ENCODE data around the gene SEMA4C. TPM values are rescaled to one million over a fixed set of nuclear protein-coding genes. Genes with fewer than 3 reads are reported as not detected.

The SEMA4C gene
- polyA plus RNA-seq, 1 donor from 2014 or later = 88.7 TPM

DNA sequence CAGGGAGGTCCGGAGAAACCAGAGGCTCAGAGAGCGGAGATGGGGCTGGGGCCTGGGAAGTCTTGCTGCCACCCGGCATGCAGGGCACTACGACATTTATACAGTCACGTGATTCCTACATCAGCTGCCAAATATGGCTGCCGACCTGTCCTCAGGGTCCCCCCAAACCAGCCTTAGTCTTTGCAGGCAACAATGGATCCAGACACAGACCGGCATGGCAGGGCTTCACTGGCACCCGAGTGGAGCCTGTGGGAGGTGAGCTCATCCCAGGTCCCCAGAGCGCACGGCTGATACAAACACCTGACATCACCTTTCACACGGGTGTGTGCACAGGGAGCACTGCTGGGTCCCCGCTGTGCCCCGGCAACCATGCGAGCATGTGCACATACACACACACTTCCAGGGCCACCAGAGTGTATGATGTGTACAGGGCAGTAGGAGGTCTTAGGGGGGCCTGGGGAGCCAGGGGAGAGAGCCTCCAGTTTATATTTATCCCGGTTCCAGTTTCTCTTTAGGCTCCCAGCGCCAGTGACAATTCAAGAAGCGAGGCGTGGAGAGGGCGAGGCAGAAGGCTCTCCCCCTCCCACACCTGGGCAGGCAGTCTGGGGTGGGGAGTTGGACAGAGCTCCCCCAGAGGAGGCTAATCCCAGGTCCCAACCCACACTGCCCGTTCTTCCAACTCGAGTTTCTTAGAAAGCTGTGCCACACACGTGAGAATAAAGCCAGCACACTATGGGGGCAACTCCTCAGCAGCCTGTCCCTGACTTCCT, 2.7 kb downstream of the SEMA4C start:
- H4K20me1 ChIP-seq (ENCODE audit: insufficient read depth) = peaks cover 16% of the 10 kb centered on the region
- H3K36me3 ChIP-seq (ENCODE audit: insufficient read depth, low read length) = no peaks in the 10 kb centered on the region
- H3K27ac ChIP-seq (ENCODE audit: low read length) = peak overlapping the region; percentile 90
- H2AFZ ChIP-seq (ENCODE audit: low read depth, low read length) = no peak overlapping the region
- no peaks in the 10 kb centered on the region for H3K27me3 ChIP-seq (ENCODE audit: insufficient read depth, low read depth, low read length)
- H3F3A ChIP-seq (ENCODE audit: insufficient read depth, low read length, poor library complexity, severe bottlenecking) = no peaks in the 10 kb centered on the region
- no peak for TF ChIP-seq SMC3 (conservative IDR thresholded peaks at IDR 0.05; ENCODE audit: poor library complexity)
- no peak for TF ChIP-seq EP300 (conservative IDR thresholded peaks at IDR 0.05; ENCODE audit: poor library complexity, severe bottlenecking)
- TF ChIP-seq MXI1 (conservative IDR thresholded peaks at IDR 0.05; ENCODE audit: poor library complexity, severe bottlenecking) = no peak
- TF ChIP-seq RAD21 (conservative IDR thresholded peaks at IDR 0.05) = no peak
- no peak for TF ChIP-seq TAF1 (IDR thresholded peaks at IDR 0.05; ENCODE audit: low read depth)
- no peak for TF ChIP-seq EZH2 (IDR thresholded peaks at IDR 0.05; ENCODE audit: borderline replicate concordance, insufficient read depth, low read length, poor library complexity, severe bottlenecking)
- TF ChIP-seq, protein P1, sequence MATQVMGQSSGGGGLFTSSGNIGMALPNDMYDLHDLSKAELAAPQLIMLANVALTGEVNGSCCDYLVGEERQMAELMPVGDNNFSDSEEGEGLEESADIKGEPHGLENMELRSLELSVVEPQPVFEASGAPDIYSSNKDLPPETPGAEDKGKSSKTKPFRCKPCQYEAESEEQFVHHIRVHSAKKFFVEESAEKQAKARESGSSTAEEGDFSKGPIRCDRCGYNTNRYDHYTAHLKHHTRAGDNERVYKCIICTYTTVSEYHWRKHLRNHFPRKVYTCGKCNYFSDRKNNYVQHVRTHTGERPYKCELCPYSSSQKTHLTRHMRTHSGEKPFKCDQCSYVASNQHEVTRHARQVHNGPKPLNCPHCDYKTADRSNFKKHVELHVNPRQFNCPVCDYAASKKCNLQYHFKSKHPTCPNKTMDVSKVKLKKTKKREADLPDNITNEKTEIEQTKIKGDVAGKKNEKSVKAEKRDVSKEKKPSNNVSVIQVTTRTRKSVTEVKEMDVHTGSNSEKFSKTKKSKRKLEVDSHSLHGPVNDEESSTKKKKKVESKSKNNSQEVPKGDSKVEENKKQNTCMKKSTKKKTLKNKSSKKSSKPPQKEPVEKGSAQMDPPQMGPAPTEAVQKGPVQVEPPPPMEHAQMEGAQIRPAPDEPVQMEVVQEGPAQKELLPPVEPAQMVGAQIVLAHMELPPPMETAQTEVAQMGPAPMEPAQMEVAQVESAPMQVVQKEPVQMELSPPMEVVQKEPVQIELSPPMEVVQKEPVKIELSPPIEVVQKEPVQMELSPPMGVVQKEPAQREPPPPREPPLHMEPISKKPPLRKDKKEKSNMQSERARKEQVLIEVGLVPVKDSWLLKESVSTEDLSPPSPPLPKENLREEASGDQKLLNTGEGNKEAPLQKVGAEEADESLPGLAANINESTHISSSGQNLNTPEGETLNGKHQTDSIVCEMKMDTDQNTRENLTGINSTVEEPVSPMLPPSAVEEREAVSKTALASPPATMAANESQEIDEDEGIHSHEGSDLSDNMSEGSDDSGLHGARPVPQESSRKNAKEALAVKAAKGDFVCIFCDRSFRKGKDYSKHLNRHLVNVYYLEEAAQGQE (IDR thresholded peaks at IDR 0.05; ENCODE audit: borderline replicate concordance) = no peak
- TF ChIP-seq, protein P2, sequence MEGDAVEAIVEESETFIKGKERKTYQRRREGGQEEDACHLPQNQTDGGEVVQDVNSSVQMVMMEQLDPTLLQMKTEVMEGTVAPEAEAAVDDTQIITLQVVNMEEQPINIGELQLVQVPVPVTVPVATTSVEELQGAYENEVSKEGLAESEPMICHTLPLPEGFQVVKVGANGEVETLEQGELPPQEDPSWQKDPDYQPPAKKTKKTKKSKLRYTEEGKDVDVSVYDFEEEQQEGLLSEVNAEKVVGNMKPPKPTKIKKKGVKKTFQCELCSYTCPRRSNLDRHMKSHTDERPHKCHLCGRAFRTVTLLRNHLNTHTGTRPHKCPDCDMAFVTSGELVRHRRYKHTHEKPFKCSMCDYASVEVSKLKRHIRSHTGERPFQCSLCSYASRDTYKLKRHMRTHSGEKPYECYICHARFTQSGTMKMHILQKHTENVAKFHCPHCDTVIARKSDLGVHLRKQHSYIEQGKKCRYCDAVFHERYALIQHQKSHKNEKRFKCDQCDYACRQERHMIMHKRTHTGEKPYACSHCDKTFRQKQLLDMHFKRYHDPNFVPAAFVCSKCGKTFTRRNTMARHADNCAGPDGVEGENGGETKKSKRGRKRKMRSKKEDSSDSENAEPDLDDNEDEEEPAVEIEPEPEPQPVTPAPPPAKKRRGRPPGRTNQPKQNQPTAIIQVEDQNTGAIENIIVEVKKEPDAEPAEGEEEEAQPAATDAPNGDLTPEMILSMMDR (IDR thresholded peaks at IDR 0.05; ENCODE audit: poor library complexity, severe bottlenecking) = no peak
- no peak for TF ChIP-seq POLR2AphosphoS5 (IDR thresholded peaks at IDR 0.05)
- H3K79me2 ChIP-seq (replicated peaks; ENCODE audit: insufficient read depth, low read length) = peaks cover 34% of the 10 kb centered on the region
- H3K9ac ChIP-seq (ENCODE audit: low read length) = peak overlapping the region; percentile 98
- H3K9me2 ChIP-seq (ENCODE audit: insufficient read depth, low read length) = no peaks in the 10 kb centered on the region
- H3K4me2 ChIP-seq (ENCODE audit: low read length) = peak overlapping the region; percentile 88
- peak overlapping the region; percentile 94 for H3K4me3 ChIP-seq (ENCODE audit: low read length)
- H3K9me3 ChIP-seq (ENCODE audit: low read length) = no peaks in the 10 kb centered on the region

DNA sequence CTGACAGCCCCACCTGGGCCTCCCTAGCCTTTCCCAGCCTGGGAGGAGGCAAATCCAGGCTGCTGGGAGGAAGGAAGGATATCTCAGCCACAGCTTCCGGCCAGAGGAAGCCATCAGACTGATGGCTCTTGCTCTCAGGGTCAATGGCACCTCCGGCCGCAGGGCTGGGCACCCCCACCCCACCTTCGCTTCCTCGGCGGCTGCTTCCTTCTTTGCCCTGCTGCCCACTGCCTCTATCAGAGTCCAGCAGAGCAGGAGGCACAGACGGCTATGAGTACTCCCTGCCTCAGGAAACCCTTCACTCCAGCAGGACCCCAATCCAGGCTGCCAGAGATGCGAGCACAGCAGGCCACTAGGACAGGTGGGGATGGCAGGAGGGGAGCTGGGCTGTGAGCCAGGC, 3.3 kb downstream of the SEMA4C start:
- Histone ChIP-seq H3K27ac (ENCODE audit: low read length) (no peak overlapping the region), H3K9ac (ENCODE audit: low read length) (peak overlapping the region; percentile 98), H4K20me1 (ENCODE audit: insufficient read depth) (peaks cover 16% of the 10 kb centered on the region), H3K9me2 (ENCODE audit: insufficient read depth, low read length) (no peaks in the 10 kb centered on the region), H3K4me2 (ENCODE audit: low read length) (no peak overlapping the region), H3K36me3 (ENCODE audit: insufficient read depth, low read length) (no peaks in the 10 kb centered on the region), H3K79me2 (replicated peaks; ENCODE audit: insufficient read depth, low read length) (peaks cover 34% of the 10 kb centered on the region), H3K9me3 (ENCODE audit: low read length) (no peaks in the 10 kb centered on the region), H3K27me3 (ENCODE audit: insufficient read depth, low read depth, low read length) (no peaks in the 10 kb centered on the region), H2AFZ (ENCODE audit: low read depth, low read length) (no peak overlapping the region), H3F3A (ENCODE audit: insufficient read depth, low read length, poor library complexity, severe bottlenecking) (no peaks in the 10 kb centered on the region), H3K4me3 (ENCODE audit: low read length) (peak overlapping the region; percentile 94)
- TF ChIP-seq MXI1 (conservative IDR thresholded peaks at IDR 0.05; ENCODE audit: poor library complexity, severe bottlenecking) (no peak), TAF1 (IDR thresholded peaks at IDR 0.05; ENCODE audit: low read depth) (no peak)

All from neural cell (in vitro differentiated cells).